GM19099 (cell line): ENCODE results near the gene OXLD1.
A peak's percentile ranks its signal among the peaks of the same experiment; 100 is the strongest.

ENCODE experiments used
- POLR2A ChIP-seq: IDR thresholded peaks from 3 replicates; pipeline ENCODE4 v1.6.1; 2011; ENCODE audit warnings: low read depth; ENCODE audit not compliant: insufficient read length; ENCODE audit errors: extremely low read depth

Gene OXLD1

DNA sequence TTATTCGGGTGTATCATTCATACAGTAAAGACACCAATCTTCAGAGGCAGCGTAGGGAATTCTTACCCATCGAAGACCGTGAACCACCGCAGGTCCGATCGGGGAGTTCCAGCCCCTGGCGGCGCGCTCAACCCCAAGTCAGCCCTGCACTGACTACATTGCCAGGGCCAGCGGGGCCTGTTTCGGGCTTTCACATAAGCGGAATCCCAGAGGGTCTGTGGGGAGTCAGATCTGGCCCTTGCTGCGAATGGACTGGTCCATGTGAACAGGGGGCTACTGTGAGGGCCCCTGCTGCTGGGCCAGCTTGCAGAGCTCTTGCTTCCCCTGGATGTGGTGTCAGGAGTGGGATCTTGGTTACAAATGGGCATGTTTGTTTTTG lies 17.7 kb downstream of the OXLD1 start:
- TF ChIP-seq POLR2A: no peak

DNA sequence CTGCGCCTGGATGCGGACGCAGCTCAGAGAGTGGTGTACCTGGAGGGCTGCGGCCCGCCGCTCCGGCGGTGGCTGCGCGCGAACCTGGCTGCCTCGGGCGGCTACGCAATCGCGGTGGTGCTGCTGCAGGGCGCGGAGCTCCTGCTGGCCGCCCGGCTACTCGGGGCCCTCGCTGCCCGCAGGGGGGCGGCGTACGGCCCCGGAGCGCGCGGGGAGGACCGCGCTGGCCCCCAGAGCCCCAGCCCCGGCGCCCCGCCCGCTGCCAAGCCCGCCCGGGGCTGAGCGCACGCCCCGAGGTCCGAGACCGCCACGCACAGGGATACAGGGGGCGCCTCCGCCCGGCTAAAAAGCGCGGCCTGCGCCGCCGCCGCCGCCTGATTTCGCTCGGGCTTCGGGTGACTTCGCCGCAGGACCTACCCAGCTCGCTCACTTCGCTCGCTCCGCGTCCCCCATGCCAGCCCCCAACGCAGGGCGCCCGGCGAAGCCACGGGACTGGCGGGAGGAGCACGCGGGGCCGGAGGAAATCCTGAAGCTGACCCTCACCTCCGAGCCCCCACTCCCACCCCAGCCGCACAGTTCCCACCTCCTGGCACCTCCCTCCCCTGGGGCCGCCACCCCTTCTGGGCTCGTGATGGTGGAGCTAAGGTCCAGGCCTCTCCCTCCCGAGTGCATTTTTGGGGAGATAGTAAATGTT lies 18.2 kb downstream of the OXLD1 start:
- TF ChIP-seq POLR2A: no peak

DNA sequence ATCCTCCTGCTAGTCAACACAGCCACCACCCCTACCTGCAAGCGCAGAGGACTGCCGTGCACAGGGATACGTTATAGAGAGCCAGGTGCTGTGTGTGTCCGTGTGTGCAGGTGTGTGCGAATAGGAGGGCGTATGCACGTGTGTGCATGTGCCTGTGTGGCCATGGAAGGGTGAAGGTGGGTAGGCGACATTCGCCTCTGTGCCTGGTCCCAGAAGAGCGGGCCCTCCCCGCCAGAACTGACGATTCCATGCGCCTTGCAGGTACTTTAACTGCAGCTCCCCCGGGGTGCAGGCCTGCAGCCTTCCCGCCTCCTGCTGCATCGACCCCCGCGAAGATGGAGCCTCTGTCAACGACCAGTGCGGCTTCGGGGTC lies 18.8 kb downstream of the OXLD1 start:
- TF ChIP-seq POLR2A: no peak

DNA sequence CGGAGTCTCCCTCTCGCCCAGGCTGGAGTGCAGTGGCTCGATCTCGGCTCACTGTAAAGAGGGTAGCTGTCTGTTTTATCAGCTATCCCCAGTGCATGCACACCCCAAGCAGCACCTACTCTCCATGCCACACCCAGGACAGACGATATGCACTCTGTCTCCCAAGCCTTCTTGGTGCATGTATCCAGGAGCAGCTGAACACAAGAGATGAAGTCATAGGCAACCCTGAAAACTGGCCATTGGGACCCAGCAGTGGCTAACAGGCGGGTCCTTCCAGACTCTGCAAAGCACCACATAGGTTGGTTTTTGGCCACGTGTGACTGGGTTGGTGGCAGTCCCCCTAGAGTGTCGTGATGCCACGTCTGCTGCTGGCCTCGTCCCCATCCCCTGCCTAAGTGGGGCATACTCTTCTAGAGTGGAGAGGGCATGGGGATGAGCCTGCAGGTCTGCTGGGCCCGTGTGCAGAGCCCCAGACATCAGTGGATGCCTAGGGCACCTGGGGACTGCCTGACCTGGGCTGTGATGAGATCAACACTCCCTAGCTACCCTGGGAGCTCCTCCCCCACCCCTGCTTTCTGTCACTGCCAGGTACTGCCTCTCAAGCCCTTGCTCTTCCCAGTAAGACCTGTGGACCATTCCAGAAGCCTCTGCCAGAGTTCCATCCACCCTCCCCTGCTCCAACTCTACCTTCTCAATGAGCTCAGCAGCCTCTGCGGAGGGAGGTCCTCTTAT lies 19.4 kb downstream of the OXLD1 start:
- no peak for TF ChIP-seq POLR2A

DNA sequence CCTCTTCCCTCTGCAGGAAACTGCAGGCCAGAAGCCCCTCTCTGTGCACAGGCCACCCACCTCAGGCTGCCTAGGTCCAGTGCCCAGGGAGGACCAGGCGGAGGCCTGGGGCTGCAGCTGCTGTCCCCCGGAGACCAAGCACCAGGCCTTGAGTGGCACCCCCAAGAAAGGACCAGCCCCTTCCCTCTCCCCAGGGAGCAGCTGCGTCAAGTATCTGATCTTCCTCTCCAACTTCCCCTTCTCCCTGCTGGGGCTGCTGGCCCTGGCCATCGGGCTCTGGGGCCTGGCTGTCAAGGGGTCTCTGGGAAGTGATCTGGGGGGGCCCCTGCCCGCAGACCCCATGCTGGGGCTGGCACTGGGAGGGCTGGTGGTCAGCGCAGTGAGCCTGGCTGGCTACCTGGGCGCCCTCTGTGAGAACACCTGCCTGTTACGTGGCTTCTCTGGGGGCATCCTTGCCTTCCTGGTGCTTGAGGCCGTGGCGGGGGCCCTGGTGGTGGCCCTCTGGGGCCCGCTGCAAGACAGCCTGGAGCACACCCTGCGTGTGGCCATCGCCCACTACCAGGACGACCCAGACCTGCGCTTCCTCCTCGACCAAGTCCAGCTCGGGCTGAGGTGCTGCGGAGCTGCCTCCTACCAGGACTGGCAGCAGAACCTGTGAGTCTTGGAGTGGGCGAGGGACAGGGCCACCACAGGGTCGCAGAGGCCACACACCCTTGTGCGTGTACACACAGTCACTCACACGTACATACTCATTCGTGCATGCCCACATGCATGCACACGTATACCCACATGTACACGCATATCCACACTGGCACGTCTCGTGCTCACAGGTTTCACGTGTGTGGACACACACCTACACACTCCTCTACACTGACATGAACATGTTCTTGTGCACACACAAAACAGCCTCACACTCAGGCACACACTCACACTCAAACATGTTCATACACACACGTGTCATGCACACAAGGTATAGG lies 21.1 kb downstream of the OXLD1 start:
- TF ChIP-seq POLR2A: no peak

DNA sequence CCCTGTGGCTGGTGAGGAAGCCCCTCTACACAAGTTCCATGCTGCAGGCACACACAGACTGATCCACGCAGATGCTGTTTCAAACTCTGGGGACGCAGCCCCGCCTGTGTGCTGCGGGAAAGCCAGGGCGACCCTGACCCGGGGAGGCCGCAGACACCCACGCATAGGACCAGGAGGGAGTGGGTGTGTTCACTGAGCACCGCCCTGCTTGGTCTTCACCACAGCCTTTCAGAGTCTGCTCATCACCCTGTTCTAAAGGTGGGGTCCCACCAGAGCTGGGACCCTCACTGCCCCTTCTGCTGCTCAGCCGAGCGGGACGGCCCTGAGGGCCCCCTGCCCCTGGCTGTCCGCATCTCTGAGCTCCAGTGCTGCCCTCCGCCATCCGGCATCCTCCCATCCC lies 21.9 kb downstream of the OXLD1 start:
- no peak for TF ChIP-seq POLR2A

DNA sequence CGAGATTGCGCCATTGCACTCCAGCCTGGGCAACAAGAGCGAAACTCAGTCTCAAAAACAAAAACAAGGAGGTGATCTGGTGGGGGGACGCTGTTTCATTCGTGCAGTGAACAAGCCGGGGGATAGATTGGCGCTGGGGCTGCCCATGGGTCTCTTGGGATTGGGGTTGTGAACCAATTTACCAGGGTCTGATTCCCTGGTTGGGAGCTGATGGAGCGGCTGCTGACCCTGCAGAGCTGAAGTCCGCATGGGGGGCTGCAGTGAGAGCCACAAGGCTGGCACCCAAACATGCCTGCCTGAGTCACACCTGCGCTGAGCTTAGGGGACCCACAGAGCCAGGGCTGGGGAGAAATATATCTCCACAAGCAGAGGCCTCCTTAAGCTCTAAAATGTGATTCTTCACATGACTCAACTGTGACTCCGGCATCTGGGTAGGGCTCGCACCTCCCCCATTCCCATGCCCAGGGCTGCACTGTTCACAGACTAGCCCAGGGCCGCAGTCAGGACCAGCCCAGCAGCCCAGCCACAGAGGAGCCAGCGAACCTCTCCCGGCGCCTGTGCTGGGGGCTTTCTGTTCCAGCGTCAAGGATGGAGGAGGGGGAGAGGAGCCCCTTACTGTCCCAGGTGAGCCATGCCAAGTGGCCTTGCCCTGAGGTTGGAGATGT lies 24.4 kb downstream of the OXLD1 start:
- TF ChIP-seq POLR2A: no peak

DNA sequence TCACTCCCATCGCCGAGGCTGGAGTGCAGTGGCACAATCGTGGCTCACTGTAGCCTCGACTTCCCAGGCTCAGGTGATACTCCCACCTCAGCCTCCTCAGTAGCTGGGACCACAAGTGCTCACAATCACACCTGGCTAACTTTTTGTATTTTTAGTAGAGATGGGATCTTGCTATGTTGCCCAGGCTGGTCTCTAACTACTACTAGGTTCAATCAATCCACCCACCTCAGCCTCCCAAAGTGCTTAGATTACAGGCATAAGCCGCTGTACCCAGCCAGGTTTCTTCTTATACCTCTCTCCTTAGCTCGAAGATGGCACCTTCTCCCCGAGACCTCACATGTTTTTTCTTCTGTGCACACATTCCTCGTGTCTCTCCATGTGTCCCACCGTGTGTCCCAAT lies 26.4 kb downstream of the OXLD1 start:
- TF ChIP-seq POLR2A: no peak

DNA sequence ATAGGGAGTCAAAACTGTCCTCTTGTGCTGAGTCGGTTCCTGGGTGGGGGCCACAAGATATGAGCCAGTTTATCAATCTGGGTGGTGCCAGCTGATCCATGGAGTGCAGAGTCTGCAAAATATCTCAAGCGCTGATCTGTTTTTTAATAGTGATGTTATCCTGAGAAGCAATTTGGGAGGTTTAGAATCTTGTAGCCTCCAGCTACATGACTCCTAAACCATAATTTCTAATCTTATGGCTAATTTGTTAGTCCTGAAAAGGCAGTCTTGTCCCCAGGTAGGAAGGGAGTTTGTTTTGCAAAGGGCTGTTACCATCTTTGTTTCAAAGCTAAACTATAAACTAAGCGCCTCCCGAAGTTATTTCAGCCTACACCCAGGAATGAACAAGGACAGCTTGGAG lies 27.7 kb downstream of the OXLD1 start:
- no peak for TF ChIP-seq POLR2A

DNA sequence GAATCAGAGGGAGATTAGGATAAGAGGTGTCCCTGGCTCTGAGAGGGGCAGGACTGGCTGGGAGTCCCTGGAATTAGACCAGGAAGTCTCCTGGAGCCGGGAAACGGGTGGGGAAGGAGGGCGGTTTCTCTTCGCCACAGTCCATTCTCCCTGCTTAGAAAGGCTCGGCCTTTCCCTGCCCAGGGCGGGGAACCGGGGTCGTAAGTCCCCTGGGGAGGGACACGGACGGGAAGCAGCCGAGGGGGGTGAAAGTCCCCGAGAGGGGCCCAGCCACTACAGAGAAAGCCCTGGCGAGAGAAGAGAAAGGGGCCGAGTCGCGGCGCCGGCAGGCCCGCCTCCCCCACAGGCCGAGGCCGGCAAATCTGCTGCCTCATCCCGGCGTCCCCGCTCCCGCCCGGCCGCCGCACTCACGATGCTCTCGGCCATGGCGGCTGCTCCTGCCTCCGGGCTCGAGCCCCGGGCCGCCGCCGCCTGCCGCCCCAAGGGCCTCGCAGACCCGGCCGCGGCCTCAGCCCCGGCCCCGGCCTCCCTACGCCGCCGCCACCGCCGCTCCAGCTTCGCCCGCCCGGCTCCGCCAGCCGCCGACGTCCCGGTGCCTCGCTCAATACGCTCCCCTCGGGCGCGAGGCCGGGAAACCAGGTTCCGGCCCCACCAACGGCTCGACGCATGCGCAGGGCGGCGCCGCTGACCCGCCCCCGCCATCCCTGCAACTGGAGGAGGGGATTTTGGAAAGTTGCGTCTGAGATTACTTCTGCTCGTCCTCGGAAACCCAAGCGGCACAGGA lies 29.7 kb downstream of the OXLD1 start, which contains the start of the genes NPLOC4 and TSPAN10:
NPLOC4 (minus strand) TSS at position 608 of the 784 bp plus-strand sequence; CDS start at position 426, 182 bp downstream.
TSPAN10 (plus strand) TSS at position 692 of the 784 bp plus-strand sequence. CDS start 5,217 bp downstream, outside the sequence.
- TF ChIP-seq POLR2A: peak; percentile 92

DNA sequence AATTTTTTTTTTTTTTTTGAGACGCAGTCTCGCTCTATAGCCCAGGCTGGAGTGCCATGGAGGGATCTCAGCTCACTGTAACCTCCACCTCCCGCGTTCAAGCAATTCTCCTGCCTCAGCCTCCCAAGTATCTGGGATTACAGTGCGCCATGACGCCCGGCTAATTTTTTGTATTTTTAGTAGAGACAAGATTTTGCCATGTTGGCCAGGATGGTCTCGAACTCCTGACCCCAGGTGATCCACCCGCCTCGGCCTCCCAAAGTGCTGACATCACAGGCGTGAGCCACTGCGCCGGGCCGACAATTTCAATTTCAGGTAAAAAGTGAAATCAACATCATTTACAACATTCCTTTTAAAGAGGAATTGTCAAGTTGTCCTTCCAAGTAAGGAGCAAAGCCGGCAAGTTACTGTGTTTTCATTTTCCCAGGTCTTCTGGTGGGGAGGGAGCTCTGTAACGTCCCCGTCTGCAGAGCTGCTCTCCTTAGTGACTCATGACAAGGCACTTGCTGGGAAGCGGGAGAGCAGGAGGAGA lies 30.4 kb downstream of the OXLD1 start:
- TF ChIP-seq POLR2A: no peak

DNA sequence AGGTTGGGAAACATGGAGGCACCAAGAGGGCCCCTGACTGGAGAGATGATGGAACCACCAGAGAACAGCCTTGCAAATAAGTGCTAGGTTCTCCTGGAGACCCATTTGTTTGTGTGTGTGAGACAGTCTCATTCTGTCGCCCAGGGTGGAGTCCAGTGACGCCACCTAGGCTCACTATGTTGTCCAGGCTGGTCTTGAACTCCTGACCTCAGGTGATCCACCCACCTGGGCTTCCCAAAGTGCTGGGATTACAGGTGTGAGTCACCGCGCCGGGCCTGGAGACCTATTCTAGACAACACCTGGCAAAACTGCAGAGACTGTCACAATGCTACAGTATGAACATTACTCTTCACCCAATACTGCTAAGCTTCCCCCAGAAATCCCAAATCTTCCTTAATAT lies 31.0 kb downstream of the OXLD1 start:
- no peak for TF ChIP-seq POLR2A

DNA sequence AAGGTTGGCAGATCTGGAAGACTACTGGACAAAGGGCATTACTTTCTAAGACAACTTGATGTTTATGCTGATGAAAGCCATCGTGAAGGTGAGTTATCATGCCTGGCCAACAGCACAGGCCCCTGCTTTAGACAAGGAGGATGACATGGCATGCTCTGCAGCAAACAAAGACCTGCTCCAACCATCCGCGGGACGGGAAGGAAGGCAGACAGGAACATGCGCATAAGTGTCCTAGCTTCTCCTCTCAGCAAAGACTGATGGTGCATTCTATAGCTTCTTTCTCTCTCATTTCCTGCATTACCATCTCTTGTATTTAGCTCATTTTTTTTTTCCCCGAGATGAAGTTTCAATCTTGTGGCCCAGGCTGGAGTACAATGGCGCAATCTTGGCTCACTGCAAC lies 34.9 kb downstream of the OXLD1 start:
- TF ChIP-seq POLR2A: no peak

DNA sequence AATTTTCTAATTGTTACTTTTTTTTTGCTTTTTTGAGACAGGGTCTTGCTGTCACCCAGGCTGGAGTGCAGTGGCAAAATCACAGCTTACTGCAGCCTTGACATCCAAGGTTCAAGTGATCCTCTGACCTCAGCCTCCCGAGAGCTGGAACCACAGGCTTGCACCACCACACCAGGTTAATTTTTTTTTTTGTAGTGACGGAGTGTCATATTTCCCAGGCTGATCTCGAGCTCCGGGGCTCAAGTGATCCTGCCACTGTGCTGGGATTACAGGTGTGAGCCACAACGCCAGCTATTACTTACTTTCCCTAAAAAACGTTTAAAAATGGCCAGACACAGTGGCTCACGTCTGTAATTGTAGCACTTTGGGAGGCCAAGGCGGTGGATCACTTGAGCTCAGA lies 36.1 kb downstream of the OXLD1 start:
- TF ChIP-seq POLR2A: no peak
